Uterus (tissue), 2 donors: Measurements from ENCODE around the gene ACO2.

ENCODE experiments used
- POLR2A ChIP-seq, 2 donors: fragments of 450-650 bp; IDR thresholded peaks; one replicate each; pipeline ENCODE4 v1.6.1; 2016; ENCODE audit warnings: antibody characterized with exemption in 2 of 2, mild to moderate bottlenecking in 1 of 2, moderate library complexity in 1 of 2
- TF ChIP-seq, protein P1 (sequence below), 4 experiments: fragments of 200-600 bp in 2 of 4; fragments of 450-650 bp in 2 of 4; sonication (generic) in 2 of 4; IDR thresholded peaks; one replicate each; pipeline ENCODE4 v1.5.1; 2016 to 2019; ENCODE audit warnings: antibody characterized with exemption in 4 of 4, mild to moderate bottlenecking in 2 of 4, moderate library complexity in 1 of 4

DNA sequence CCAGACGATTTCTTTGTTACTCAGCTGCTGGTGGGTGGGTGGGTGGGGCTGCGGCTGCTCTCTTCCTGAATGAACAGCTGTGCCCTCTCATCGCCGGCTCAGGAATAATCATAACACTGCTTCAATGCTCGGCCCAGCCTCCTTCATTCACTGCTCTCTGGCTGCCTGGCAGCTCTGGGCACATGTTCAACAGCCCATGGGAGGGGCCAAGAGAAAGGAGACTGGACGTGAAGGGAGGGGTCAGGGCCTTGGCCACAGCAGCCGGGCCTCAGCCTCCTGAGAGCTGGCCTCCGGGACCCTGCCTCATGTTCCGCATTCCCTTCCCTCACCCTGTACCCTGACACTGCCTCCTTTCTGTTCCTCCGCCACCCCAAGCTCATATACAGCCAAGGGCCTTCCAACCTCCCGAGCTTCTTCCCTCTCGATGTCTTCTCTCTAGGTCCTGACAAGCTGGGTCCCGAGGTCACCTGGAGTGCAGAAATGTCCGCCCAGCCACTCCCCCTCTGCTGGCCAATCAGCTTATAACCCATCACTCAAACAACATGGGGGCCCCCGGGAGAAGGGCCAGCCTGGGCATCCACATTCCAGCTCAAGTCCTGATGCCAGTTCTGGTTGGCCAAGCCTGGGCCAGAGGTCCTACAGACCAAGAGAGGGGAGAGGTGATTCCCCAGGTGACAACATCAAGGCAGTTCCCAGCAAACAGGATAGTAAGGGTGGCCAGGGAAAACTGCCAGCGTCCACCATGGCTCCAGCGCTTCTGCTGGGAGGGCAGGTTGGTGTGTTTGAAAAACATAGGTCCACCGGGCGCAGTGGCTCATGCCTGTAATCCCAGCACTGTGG is 88.7 kb downstream of the ACO2 start:
- TF ChIP-seq, protein P1, sequence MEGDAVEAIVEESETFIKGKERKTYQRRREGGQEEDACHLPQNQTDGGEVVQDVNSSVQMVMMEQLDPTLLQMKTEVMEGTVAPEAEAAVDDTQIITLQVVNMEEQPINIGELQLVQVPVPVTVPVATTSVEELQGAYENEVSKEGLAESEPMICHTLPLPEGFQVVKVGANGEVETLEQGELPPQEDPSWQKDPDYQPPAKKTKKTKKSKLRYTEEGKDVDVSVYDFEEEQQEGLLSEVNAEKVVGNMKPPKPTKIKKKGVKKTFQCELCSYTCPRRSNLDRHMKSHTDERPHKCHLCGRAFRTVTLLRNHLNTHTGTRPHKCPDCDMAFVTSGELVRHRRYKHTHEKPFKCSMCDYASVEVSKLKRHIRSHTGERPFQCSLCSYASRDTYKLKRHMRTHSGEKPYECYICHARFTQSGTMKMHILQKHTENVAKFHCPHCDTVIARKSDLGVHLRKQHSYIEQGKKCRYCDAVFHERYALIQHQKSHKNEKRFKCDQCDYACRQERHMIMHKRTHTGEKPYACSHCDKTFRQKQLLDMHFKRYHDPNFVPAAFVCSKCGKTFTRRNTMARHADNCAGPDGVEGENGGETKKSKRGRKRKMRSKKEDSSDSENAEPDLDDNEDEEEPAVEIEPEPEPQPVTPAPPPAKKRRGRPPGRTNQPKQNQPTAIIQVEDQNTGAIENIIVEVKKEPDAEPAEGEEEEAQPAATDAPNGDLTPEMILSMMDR (IDR thresholded peaks at IDR 0.05), result no peak
- TF ChIP-seq POLR2A (IDR thresholded peaks at IDR 0.05), result no peak
